Activated CD4-positive, alpha-beta T cell treated with anti-CD3 and anti-CD28 coated beads for 48 hours (primary cell): ENCODE data around the gene TNP2.

Experiments used
- DNase-seq: peaks from one replicate; pipeline ENCODE4 v3.0.0-alpha.2; 2020

Gene TNP2

GRCh38 chr16:11276896-11277593 is 7.9 kb upstream of the TNP2 start:
- no peak for DNase-seq

DNA sequence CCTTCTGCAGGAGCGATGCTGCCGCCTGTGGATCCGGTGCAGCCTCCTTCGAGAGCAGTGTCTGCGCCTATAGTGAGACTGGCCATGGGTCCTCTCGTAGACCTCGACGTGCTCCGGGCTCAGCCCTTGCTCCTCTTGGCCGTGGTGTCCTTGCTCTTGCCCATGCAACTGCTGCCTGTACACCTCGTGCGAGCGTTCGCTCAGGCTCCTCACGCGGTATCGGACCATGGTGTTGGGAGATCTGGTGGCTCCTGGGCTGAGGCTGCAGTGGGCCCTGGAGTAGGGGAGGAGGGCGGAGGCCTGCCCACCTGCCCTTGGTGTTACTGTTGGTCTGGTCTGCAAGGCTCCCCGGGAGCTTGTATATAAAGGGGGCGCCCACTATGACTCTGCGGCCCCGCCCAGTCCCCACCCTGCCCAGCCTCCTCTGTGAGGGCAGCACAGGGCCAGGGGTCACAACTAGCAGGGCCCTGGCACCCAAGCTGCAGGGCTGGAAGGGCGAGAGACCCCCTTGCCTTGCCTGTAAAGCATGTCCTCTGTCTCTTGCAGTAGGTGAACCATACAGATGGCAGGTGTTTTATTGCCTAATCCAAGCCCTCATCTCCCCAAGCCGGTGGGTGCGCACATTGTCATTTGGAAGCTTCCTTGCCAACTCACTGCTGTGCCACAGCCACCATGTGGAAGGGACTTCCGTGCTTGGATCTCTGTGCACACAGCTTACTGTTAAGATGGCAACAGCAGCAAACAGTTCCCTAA is 7.2 kb upstream of the TNP2 start, which contains the start of gene PRM2:
TSS of gene PRM2 (minus strand) at position 338 of the 753 bp plus-strand sequence. CDS start at position 228, 110 bp downstream.
- DNase-seq: no peak

GRCh38 chr16:11274964-11275363 is 5.8 kb upstream of the TNP2 start:
- DNase-seq: no peak

DNA sequence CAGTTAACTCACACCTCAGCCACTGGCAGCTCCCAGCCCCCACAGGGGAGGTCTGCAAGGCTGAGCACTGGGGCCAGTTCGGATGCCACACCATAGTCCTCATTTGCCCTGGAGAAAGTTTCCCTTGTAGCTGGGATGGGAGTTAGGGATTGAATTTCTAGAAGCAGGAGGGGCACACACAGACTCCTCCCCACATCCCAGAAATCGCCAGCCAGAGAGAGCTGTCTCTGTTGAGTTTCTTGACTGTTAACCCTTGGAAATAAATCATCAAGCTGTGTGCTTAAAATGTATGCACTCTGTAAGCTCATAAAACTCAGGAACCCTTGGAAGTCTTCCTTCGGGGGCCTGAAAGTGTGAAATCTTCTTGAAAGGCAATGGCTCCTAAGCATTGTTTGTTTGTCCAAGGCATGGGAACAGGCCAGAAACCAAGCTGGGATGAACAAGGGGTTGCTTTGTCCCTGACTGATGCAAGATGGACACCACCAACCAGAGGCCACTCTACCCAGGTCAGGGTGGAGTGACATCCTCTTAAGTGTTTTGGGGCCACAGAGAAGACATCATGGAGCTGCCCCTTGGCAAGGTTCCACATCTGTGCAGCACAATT is 4.7 kb upstream of the TNP2 start:
- DNase-seq: no peak

GRCh38 chr16:11272921-11273720 is 4.0 kb upstream of the TNP2 start, which contains the start of gene PRM3:
Gene PRM3, minus strand, starts transcription at chr16:11273629. Its CDS starts 34 bp downstream, at chr16:11273595.
- no peak for DNase-seq

DNA sequence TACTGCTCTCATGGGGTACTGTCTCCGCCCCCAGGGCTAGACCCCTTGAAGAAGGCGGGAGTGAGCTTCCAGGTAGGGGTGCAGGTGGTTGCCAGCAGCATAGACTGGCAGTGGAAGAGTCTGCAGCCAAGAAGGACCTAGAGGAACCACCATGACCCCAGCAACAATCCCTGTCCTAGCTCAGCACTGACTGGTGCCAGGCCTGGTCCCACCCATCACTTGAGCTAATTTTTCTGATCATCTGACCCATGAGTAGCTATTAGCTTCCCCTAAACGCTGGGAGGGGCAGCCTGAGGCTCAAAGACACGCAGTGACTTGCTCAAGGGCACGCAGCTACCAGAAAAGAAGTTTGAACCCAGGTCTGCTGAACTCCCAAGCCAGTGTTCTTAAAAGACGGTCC is 3.4 kb upstream of the TNP2 start:
- no peak for DNase-seq

- DNase-seq: no peak
Observed at GRCh38 chr16:11271610-11272009, 2.5 kb upstream of the TNP2 start.

- no peak for DNase-seq
Observed at GRCh38 chr16:11270602-11271162, 1.6 kb upstream of the TNP2 start.

DNA sequence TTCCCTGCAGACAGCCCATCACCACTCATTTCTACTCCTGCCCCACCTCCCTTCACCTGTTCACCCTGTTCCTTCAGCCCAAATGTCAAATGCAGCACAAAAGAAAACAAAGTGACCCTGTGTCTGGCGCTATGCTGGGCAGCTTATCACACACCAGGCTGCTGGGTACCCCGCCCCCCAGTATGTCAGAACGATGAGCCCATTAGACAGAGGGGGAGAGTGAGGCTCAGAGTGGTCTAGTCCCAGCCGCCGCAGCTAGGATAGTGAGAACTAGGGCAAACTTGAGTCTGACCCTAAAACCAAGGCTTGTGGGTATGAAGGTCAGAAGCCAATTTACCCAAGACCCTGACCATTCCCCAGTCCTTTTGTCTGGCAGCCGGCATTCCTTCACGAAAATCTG is 4.0 kb downstream of the TNP2 start:
- no peak for DNase-seq

- no peak for DNase-seq
Observed at GRCh38 chr16:11264155-11264832, 4.8 kb downstream of the TNP2 start.

- DNase-seq: peak; percentile 78
Observed at GRCh38 chr16:11263737-11264136, 5.4 kb downstream of the TNP2 start.

DNA sequence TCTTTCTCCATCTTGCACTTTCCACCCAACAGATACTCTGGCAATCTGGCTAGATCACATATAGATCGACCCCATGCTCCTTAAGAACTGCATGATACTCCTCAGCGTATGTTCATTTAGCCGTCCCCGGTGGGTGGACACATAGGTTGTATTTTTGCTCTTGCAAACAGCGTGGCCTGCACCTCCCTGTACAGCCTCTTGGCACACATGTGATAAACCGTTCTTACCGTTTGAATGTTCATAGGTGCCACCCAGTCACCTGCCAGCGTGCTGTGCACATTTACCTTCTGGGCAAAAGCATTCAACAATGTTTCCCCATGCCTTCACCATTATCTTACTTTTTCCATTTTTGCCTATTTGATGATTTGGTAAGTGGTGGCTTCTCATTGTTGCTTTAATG is 6.2 kb downstream of the TNP2 start:
- DNase-seq: peak; percentile 28

DNA sequence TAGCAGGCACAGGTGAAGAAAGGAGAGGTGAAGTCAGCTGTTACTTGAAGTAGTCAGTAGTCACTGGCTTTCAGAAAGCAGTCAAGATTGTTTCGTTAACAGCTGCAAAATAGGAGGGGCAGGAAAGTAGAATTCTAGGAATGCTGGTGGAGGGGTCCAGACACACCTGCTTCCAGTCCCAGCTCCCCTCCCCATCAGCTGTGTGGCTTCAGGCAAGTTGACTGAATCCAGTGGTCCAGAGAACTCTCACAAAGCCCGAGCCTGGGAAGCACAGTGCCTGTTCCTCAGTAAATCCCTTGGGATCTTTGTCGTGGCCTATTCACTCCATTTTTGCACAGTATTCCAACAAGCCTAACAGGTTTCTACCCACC is 8.5 kb downstream of the TNP2 start:
- DNase-seq: no peak

- no peak for DNase-seq
Observed at GRCh38 chr16:11259655-11260595, 9.2 kb downstream of the TNP2 start.

DNA sequence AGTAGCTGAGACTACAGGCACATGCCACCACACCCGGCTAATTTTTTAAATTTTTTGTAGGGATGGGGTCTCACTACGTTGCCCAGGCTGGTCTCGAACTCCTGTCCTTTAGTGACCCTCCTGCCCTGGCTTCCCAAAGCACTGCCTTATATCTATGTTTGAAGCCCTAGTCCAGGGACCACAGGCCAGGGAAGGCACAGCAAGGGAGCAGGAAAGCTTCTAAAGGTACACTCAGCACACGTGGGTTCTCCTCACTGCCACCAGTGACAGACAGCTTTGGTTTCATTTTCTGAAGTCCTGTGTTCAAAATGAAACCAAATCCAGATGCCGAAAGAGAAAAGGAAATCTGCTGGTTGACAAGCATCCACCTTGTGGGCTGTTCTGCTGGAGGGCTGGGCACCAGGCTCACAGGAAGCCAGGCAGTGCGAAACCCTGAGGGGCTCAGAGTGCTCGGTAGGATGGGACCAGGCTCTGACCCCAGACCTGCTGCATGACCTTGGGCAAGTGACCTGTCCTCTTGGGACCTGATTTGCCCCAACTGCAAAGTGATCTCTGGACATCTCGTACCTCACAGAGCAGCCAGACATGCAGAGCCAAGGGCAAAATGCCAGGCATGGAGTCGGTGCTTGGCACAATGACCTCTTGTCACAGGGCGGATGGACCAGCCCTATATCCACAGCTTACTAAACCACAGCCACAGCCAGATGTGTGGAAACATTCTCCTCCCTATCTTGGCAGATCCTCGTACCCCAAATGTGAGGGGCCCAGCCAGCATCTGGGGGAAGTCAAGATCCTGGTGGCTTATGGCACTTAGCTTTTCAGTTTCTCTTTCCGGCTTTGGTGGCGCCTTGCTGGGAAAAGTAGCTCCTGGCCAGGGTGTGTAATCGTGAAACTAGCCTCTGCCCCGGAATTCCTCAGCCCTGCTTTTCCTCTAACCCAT is 10.3 kb downstream of the TNP2 start:
- peak; percentile 53 for DNase-seq

- DNase-seq: peak; percentile 74
Observed at GRCh38 chr16:11257131-11257938, 11.8 kb downstream of the TNP2 start.

GRCh38 chr16:11256661-11257130 is 12.4 kb downstream of the TNP2 start:
- DNase-seq: peak; percentile 76
